ENCODE results near the gene MORN1.

- TF ChIP-seq, protein P1, sequence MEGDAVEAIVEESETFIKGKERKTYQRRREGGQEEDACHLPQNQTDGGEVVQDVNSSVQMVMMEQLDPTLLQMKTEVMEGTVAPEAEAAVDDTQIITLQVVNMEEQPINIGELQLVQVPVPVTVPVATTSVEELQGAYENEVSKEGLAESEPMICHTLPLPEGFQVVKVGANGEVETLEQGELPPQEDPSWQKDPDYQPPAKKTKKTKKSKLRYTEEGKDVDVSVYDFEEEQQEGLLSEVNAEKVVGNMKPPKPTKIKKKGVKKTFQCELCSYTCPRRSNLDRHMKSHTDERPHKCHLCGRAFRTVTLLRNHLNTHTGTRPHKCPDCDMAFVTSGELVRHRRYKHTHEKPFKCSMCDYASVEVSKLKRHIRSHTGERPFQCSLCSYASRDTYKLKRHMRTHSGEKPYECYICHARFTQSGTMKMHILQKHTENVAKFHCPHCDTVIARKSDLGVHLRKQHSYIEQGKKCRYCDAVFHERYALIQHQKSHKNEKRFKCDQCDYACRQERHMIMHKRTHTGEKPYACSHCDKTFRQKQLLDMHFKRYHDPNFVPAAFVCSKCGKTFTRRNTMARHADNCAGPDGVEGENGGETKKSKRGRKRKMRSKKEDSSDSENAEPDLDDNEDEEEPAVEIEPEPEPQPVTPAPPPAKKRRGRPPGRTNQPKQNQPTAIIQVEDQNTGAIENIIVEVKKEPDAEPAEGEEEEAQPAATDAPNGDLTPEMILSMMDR (conservative IDR thresholded peaks at IDR 0.05), result no peak
- no peak for TF ChIP-seq EZH2 (IDR thresholded peaks at IDR 0.05; ENCODE audit: low read depth)
Measured at GRCh38 chr1:2300851-2301606, 90.3 kb downstream of the MORN1 start.
